ENCODE results near the gene DYRK1A. TPM values are rescaled to one million over a fixed set of nuclear protein-coding genes. Genes with fewer than 3 reads are reported as not detected.
"Not testable (repeated sequence)": the region's sequence is repeated elsewhere in the genome, so short reads cannot be mapped to it uniquely, and the experiment has no call there.

Gene DYRK1A
- total and polyA plus RNA-seq, 10 of the 15 experiments (the other 5 are each of a cell fraction or from before 2014, with no cell fraction given): 2.4 to 68.6 (median 30.7) TPM

DNA sequence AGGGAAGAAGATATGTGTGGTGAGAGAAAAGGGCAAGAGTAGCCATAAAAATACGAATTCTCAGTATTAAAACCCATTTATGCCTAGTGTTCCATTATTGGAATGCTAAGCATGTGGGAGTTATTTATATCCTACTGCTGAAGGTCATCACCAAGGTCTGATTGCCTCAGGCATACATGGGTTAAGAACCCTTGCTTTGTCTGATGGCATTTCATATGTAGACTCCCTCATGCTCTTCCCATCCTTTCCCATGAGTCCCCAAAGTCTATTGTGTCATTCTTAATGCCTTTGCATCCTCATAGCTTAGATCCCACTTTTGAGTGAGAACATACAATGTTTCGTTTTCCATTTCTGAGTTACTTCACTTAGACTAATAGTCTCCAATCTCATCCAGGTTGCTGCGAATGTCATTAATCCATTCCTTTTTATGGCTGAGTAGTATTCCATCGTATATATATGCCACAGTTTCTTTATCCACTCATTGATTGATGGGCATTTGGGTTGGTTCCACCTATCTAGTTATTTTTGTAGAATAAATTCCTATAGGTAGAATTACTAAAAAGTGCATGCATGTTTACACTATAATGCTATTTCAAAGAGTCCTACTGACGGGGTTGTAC, 172.5 kb downstream of the DYRK1A start:
- no peak overlapping the region for H3K4me3 ChIP-seq
- H4K20me1 ChIP-seq (ENCODE audit: control insufficient read depth, insufficient read depth): no peaks in the 10 kb centered on the region
- no peak overlapping the region for H3K27ac ChIP-seq (ENCODE audit: control insufficient read depth, insufficient read depth)
- no peak overlapping the region for H2AFZ ChIP-seq (ENCODE audit: control insufficient read depth, low read depth, low read length)
- ChIA-PET CTCF (no interaction called here), POLR2A (interaction anchor here (0.7 kb wide), 1 partner anchor 71 kb away, joined by 3 read pairs; no protein-coding TSS in a partner anchor), RAD21 (ENCODE audit: unreplicated experiment) (no interaction called here), SMC1A (ENCODE audit: uncharacterized antibody, unreplicated experiment) (no interaction called here)
- no peaks in the 10 kb centered on the region; a peak in 1 of 4 replicates for H3K27me3 ChIP-seq (replicated peaks in 1 of 2; ENCODE audit: control insufficient read depth in 2 of 2, insufficient read depth in 2 of 2, low read length in 1 of 2)
- FAIRE-seq: no peak
- H3K4me2 ChIP-seq (ENCODE audit: control insufficient read depth, insufficient read depth): no peak overlapping the region
- 70% methylated on average over 5 of the region's 5 CpGs for WGBS (ENCODE audit: insufficient coverage, insufficient replicate concordance, low lambda C conversion rate, missing lambda C conversion rate)
- H3K4me1 ChIP-seq (ENCODE audit: control insufficient read depth, insufficient read depth, low read length): no peaks in the 10 kb centered on the region
- no TSS peak for BruUV-seq (replicated peaks)
- H3K79me2 ChIP-seq (ENCODE audit: control insufficient read depth, insufficient read depth, low read length): no peaks in the 10 kb centered on the region
- in situ Hi-C loops (cut with MboI): no loop called here
- no peak for TF ChIP-seq CREB1 (IDR thresholded peaks at IDR 0.05; ENCODE audit: low read depth)
- TF ChIP-seq, protein P1, sequence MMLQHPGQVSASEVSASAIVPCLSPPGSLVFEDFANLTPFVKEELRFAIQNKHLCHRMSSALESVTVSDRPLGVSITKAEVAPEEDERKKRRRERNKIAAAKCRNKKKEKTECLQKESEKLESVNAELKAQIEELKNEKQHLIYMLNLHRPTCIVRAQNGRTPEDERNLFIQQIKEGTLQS (IDR thresholded peaks at IDR 0.05; ENCODE audit: borderline replicate concordance, extremely low read depth, low read depth, low read length): no peak
- no peak for ATAC-seq
- H3K9ac ChIP-seq (ENCODE audit: control insufficient read depth, insufficient read depth, low read length): no peak overlapping the region
- peaks cover 4% of the 10 kb centered on the region for H3K9me3 ChIP-seq (replicated peaks; ENCODE audit: control insufficient read depth, insufficient read depth, low read length)
- DNase-seq (ENCODE audit: low read depth, low spot score): no peak
- no peaks in the 10 kb centered on the region for H3K36me3 ChIP-seq (ENCODE audit: control insufficient read depth in 2 of 2, insufficient read depth in 2 of 2, low read length in 1 of 2)
- intact Hi-C loops (cut with micrococcal nuclease; ENCODE audit: unreplicated experiment): no loop called here

DNA sequence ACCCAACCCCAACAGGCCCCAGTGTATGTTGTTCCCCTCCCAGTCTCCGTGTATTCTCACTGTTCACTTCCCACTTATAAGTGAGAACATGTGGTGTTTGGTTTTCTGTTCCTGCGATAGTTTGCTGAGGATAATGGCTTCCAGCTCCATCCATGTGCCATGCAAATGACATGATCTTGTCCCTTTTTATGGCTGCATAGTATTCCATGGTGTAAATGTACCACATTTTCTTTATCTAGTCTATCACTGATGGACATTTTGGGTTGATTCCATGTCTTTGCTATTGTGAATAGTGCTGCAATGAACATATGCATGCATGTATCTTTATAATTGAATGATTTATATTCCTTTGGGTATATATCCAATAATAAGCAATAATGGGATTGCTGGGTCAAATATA, 174.6 kb downstream of the DYRK1A start:
- H3K9ac ChIP-seq (ENCODE audit: control insufficient read depth, insufficient read depth, low read length); H3K4me2 ChIP-seq (ENCODE audit: control insufficient read depth, insufficient read depth); BruUV-seq (replicated peaks); H3K79me2 ChIP-seq (ENCODE audit: control insufficient read depth, insufficient read depth, low read length); SMC1A ChIA-PET (ENCODE audit: uncharacterized antibody, unreplicated experiment); H3K36me3 ChIP-seq (ENCODE audit: control insufficient read depth in 2 of 2, insufficient read depth in 2 of 2, low read length in 1 of 2); H3K27me3 ChIP-seq (replicated peaks in 1 of 2; ENCODE audit: control insufficient read depth in 2 of 2, insufficient read depth in 2 of 2, low read length in 1 of 2); H3K9me3 ChIP-seq (replicated peaks; ENCODE audit: control insufficient read depth, insufficient read depth, low read length); H3K4me3 ChIP-seq; ATAC-seq; intact Hi-C loops (cut with micrococcal nuclease; ENCODE audit: unreplicated experiment); H3K4me1 ChIP-seq (ENCODE audit: control insufficient read depth, insufficient read depth, low read length); H4K20me1 ChIP-seq (ENCODE audit: control insufficient read depth, insufficient read depth); POLR2A ChIA-PET; H2AFZ ChIP-seq (ENCODE audit: control insufficient read depth, low read depth, low read length); DNase-seq (ENCODE audit: low read depth, low spot score); H3K27ac ChIP-seq (ENCODE audit: control insufficient read depth, insufficient read depth); RAD21 ChIA-PET (ENCODE audit: unreplicated experiment); FAIRE-seq; in situ Hi-C loops (cut with MboI): not testable (repeated sequence)
- CTCF ChIA-PET: interaction anchor here (0.9 kb wide), 1 partner anchor 102 kb away, joined by 3 read pairs; no protein-coding TSS in a partner anchor
- WGBS (ENCODE audit: insufficient coverage, insufficient replicate concordance, low lambda C conversion rate, missing lambda C conversion rate): 63% methylated on average over 2 of the region's 2 CpGs

All from GM12878 (cell line).